K562 (cell line): ENCODE data around the gene STAM2. TPM values are rescaled to one million over a fixed set of nuclear protein-coding genes. Genes with fewer than 3 reads are reported as not detected.

Experiments
- ATAC-seq: fragments of 200-7000 bp; cut with Tn5 transposase; 3 replicates; pipeline ENCODE4 v1.9.1; 2020; ENCODE audit warnings: moderate library complexity
- BruUV-seq: library from RNA; stranded (reverse); fragments of 400-500 nt; replicated peaks from 2 replicates; lab custom pipeline; 2021; lab: Mats Ljungman, UMichigan
- CTCF ChIA-PET: fragments of 300-600 bp; formaldehyde crosslinking; extraction: SDS; loops from one replicate; lab custom pipeline; 2021; ENCODE audit warnings: low intra/inter-chr PET ratio; lab: Yijun Ruan, JAX
- POLR2A ChIA-PET: fragments of 300-600, 350-650 bp; sonication (Branson Sonifier 250); formaldehyde crosslinking; extraction: SDS; loops from one replicate; lab custom pipeline; 2021; ENCODE audit warnings: antibody characterized with exemption, inconsistent platforms; lab: Yijun Ruan, JAX
- DNase-seq, 4 experiments: peaks; one replicate each; pipeline versions ENCODE4 v3.0.0 to v3.0.0-alpha.2; 2011 to 2018; ENCODE audit warnings: low spot score in 3 of 4, mixed read lengths in 3 of 4; ENCODE audit errors: extremely low read depth in 1 of 4
- FAIRE-seq: peaks from 2 replicates; lab custom pipeline; 2011; peaks lifted over from hg19 to GRCh38; lab: Jason Lieb, UNC
- H2AFZ ChIP-seq: 2 replicates; pipeline ENCODE4 v1.6.0; 2011; ENCODE audit warnings: low read depth, low read length, control low read depth, inconsistent platforms
- H3K27ac ChIP-seq: fragments of 200-600 bp; 3 replicates; pipeline ENCODE4 v1.8.0; 2011; ENCODE audit warnings: low read depth, mild to moderate bottlenecking, control low read depth, inconsistent platforms, low read length, moderate library complexity, mixed read lengths; ENCODE audit errors: extremely low read depth
- H3K27me3 ChIP-seq, 2 experiments: fragments of 300-600 bp in 1 of 2; 2 replicates in 1 of 2; 3 replicates in 1 of 2; pipeline versions ENCODE4 v1.6.0 to v1.8.0; 2011; ENCODE audit warnings: inconsistent platforms in 2 of 2, low read length in 2 of 2, mild to moderate bottlenecking in 1 of 2, mixed read lengths in 1 of 2, moderate library complexity in 1 of 2; ENCODE audit not compliant: control insufficient read depth in 2 of 2, insufficient read depth in 2 of 2
- H3K36me3 ChIP-seq: fragments of 300-600 bp; 3 replicates; pipeline ENCODE4 v1.8.0; 2011; ENCODE audit warnings: mild to moderate bottlenecking, low read length, inconsistent platforms; ENCODE audit not compliant: control insufficient read depth, insufficient read depth
- H3K4me1 ChIP-seq, 2 experiments: fragments of 200-600 bp in 1 of 2; replicated peaks in 1 of 2; 2 replicates in 1 of 2; 3 replicates in 1 of 2; pipeline versions ENCODE4 v1.5.1 to v1.8.0; 2011; ENCODE audit warnings: inconsistent platforms in 2 of 2, low read length in 2 of 2, mild to moderate bottlenecking in 1 of 2, mixed read lengths in 1 of 2, moderate library complexity in 1 of 2; ENCODE audit not compliant: control insufficient read depth in 2 of 2, insufficient read depth in 2 of 2
- H3K4me2 ChIP-seq: 2 replicates; pipeline ENCODE4 v1.6.1; 2011; ENCODE audit warnings: low read length, control low read depth, inconsistent platforms, mixed read lengths; ENCODE audit not compliant: insufficient read depth
- H3K4me3 ChIP-seq: fragments of 200-600 bp; sonication (generic), shearing (Covaris generic); 2 replicates; pipeline ENCODE4 v1.5.1; 2016; ENCODE audit warnings: control low read depth, inconsistent platforms
- H3K79me2 ChIP-seq: fragments of 200-600 bp; 3 replicates; pipeline ENCODE4 v1.8.0; 2011; ENCODE audit warnings: low read length, inconsistent platforms; ENCODE audit not compliant: control insufficient read depth, insufficient read depth
- H3K9ac ChIP-seq, 2 experiments: 2 replicates each; pipeline versions ENCODE4 v1.6.0 to v1.6.1; 2011; ENCODE audit warnings: low read depth in 2 of 2, low read length in 2 of 2, control low read depth in 1 of 2, inconsistent platforms in 1 of 2, mild to moderate bottlenecking in 1 of 2, mixed read lengths in 1 of 2; ENCODE audit not compliant: insufficient read depth in 1 of 2
- H3K9me1 ChIP-seq: one replicate; pipeline ENCODE4 v1.6.0; 2011; ENCODE audit warnings: inconsistent platforms, mild to moderate bottlenecking, low read length, moderate library complexity; ENCODE audit not compliant: control insufficient read depth, insufficient read depth
- H3K9me3 ChIP-seq: replicated peaks from 2 replicates; pipeline ENCODE4 v1.5.1; 2011; ENCODE audit warnings: low read depth, low read length, inconsistent platforms; ENCODE audit not compliant: control insufficient read depth, insufficient read depth
- H4K20me1 ChIP-seq: replicated peaks from 2 replicates; pipeline ENCODE4 v1.6.1; 2011; ENCODE audit warnings: low read length, inconsistent platforms, mixed read lengths; ENCODE audit not compliant: control insufficient read depth, insufficient read depth
- CREB3L1 ChIP-seq: fragments of 450-650 bp; IDR thresholded peaks from 2 replicates; pipeline ENCODE4 v1.6.1; 2014; ENCODE audit warnings: low read depth, mild to moderate bottlenecking, moderate library complexity, borderline replicate concordance
- CTBP1 ChIP-seq: fragments of 450-650 bp; IDR thresholded peaks from 2 replicates; pipeline ENCODE4 v1.6.1; 2016; ENCODE audit warnings: borderline replicate concordance
- ELK3 ChIP-seq: fragments of 450-650 bp; formaldehyde crosslinking; IDR thresholded peaks from 2 replicates; pipeline ENCODE4 v1.4.0; 2020; ENCODE audit warnings: mild to moderate bottlenecking
- NCOA4 ChIP-seq: fragments of 450-650 bp; IDR thresholded peaks from 2 replicates; pipeline ENCODE4 v1.6.1; 2018; ENCODE audit warnings: mild to moderate bottlenecking; ENCODE audit not compliant: partially characterized antibody
- RUNX1 ChIP-seq: sonication (generic); IDR thresholded peaks from 2 replicates; pipeline ENCODE4 v1.6.1; 2016; ENCODE audit warnings: antibody characterized with exemption, low read depth
- SMAD1 ChIP-seq: fragments of 150-350 bp; IDR thresholded peaks from 2 replicates; pipeline ENCODE4 v1.6.1; 2014; ENCODE audit warnings: low read length, low read depth; ENCODE audit not compliant: partially characterized antibody
- SMC3 ChIP-seq: conservative IDR thresholded peaks from 2 replicates; pipeline ENCODE4 v1.6.1; 2011; ENCODE audit warnings: low read depth, low read length, improper control_type of control experiment; ENCODE audit not compliant: insufficient read depth
- TSHZ1 ChIP-seq: fragments of 250-450 bp; sonication (Bioruptor Pico); IDR thresholded peaks from 2 replicates; pipeline ENCODE4 v1.4.0; 2020; ENCODE audit warnings: mild to moderate bottlenecking, moderate library complexity
- ZNF561 ChIP-seq: fragments of 450-650 bp; formaldehyde crosslinking; conservative IDR thresholded peaks from 2 replicates; pipeline ENCODE4 v1.4.0; 2020; ENCODE audit warnings: mild to moderate bottlenecking, moderate library complexity
- ZNF696 ChIP-seq: fragments of 250-450 bp; sonication (Bioruptor Pico); conservative IDR thresholded peaks from 2 replicates; pipeline ENCODE4 v1.4.0; 2020; ENCODE audit warnings: mild to moderate bottlenecking, moderate library complexity
- WGBS: fragments of 100-300 bp; shearing (Covaris generic); methylation state at CpG from one replicate; pipeline ENCODE4 v1.1.6; 2016; ENCODE audit warnings: low coverage, mixed read lengths; ENCODE audit not compliant: insufficient coverage; ENCODE audit errors: missing lambda C conversion rate; 5-methylcytosine and 5-hydroxymethylcytosine counted together
- in situ Hi-C: fragments of 300-500 bp; cut with MboI; formaldehyde crosslinking; loops from 4 replicates; pipeline ENCODE4 v1.15.0; 2018; ENCODE audit warnings: inconsistent platforms, mixed read lengths
- intact Hi-C: fragments of 100-400 bp; cut with micrococcal nuclease; formaldehyde crosslinking; loops from 2 replicates; pipeline ENCODE4 v1.14.2; 2022
- polyA plus RNA-seq, 8 experiments: library from polyadenylated mRNA; depleted of rRNA in 4 of 8; stranded (reverse) in 5 of 8; unstranded in 3 of 8; fragments of >200 nt; fragmentation: Nextera tagmentation in 2 of 8; fragmentation: Illumina TruSeq in 1 of 8; extraction: Ambion mirVana in 2 of 8; extraction: Trizol in 1 of 8; gene quantifications; 2 replicates each; pipeline versions ENCODE4 v1.2.1 to v1.2.3, GENCODE V29; 2011 to 2014; ENCODE audit warnings: inconsistent platforms in 1 of 8, missing spikeins in 1 of 8
- total RNA-seq, 7 experiments: library from RNA; depleted of rRNA in 6 of 7; stranded (reverse); fragments of >200 nt in 6 of 7; fragmentation: Illumina TruSeq in 2 of 7; extraction: Trizol in 2 of 7; gene quantifications; 2 replicates each; pipeline versions ENCODE4 v1.2.1 to v1.2.3, GENCODE V29; 2011 to 2021; ENCODE audit warnings: low replicate concordance in 1 of 7
- TF ChIP-seq, protein P1 (sequence below): fragments of 250-450 bp; sonication (Bioruptor Pico); IDR thresholded peaks from 2 replicates; pipeline ENCODE4 v1.5.1; 2021; ENCODE audit warnings: mild to moderate bottlenecking
- TF ChIP-seq, protein P2 (sequence below): fragments of 200-400 bp; formaldehyde crosslinking; IDR thresholded peaks from 2 replicates; pipeline ENCODE4 v1.6.1; 2017; ENCODE audit warnings: mild to moderate bottlenecking, low read depth, low read length, moderate library complexity

STAM2 gene
- total and polyA plus RNA-seq, 9 of the 15 experiments (the other 6 are each of a cell fraction or from before 2014, with no cell fraction given) = 4.5 to 13.9 (median 8.7) TPM

DNA sequence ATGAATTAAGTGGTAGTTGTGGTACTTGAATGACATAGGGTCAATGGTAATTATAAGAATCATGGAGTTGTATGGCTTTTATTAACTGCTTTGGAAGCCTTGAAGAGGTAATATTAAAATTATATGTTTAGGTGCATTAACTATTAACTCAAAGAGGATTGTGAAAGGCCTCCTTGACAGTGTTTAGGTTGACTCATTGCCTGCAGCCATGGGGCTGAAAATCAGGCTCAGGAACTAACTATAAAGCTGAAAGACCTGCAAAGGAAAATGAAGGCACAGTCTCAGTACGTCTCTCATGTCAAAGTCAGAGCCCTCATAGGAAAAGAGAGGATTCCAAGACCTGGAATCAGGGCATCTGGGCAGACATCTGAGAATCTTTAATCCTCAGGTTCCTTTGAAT is 107.7 kb downstream of the STAM2 start:
- no peaks in the 10 kb centered on the region for H3K79me2 ChIP-seq
- no TSS peak for BruUV-seq
- ATAC-seq = no peak
- intact Hi-C loops = no loop called here
- ChIA-PET POLR2A (no interaction called here), CTCF (no interaction called here)
- no peak overlapping the region for H3K4me3 ChIP-seq
- peaks cover 3 to 5% of the 10 kb centered on the region in 2 experiments; a peak in 2 of 5 replicates for H3K27me3 ChIP-seq
- H4K20me1 ChIP-seq = no peaks in the 10 kb centered on the region
- no peak overlapping the region for H2AFZ ChIP-seq
- 0% methylated on average over 1 of the region's 1 CpG for WGBS
- no peaks in the 10 kb centered on the region for H3K9me3 ChIP-seq
- no peaks in the 10 kb centered on the region for H3K9me1 ChIP-seq
- DNase-seq = no peak
- FAIRE-seq = no peak
- H3K4me1 ChIP-seq = no peaks in the 10 kb centered on the region
- no peak overlapping the region for H3K27ac ChIP-seq
- no peak overlapping the region for H3K4me2 ChIP-seq
- in situ Hi-C loops = loop anchor here (25.0 kb wide), 1 partner anchor 1444 kb away; no protein-coding TSS in a partner anchor
- no peak overlapping the region for H3K9ac ChIP-seq
- H3K36me3 ChIP-seq = no peaks in the 10 kb centered on the region
- TF ChIP-seq SMAD1 = no peak
- TF ChIP-seq NCOA4 = no peak
- TF ChIP-seq CREB3L1 = no peak
- TF ChIP-seq TSHZ1 = no peak
- no peak for TF ChIP-seq ZNF696 (CRISPR knock-in tag)
- TF ChIP-seq, protein P1, sequence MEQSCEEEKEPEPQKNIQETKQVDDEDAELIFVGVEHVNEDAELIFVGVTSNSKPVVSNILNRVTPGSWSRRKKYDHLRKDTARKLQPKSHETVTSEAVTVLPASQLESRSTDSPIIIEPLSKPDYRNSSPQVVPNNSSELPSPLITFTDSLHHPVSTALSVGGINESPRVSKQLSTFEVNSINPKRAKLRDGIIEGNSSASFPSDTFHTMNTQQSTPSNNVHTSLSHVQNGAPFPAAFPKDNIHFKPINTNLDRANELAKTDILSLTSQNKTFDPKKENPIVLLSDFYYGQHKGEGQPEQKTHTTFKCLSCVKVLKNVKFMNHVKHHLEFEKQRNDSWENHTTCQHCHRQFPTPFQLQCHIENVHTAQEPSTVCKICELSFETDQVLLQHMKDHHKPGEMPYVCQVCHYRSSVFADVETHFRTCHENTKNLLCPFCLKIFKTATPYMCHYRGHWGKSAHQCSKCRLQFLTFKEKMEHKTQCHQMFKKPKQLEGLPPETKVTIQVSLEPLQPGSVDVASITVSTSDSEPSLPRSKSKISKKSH (CRISPR knock-in tag) = no peak
- TF ChIP-seq, protein P2, sequence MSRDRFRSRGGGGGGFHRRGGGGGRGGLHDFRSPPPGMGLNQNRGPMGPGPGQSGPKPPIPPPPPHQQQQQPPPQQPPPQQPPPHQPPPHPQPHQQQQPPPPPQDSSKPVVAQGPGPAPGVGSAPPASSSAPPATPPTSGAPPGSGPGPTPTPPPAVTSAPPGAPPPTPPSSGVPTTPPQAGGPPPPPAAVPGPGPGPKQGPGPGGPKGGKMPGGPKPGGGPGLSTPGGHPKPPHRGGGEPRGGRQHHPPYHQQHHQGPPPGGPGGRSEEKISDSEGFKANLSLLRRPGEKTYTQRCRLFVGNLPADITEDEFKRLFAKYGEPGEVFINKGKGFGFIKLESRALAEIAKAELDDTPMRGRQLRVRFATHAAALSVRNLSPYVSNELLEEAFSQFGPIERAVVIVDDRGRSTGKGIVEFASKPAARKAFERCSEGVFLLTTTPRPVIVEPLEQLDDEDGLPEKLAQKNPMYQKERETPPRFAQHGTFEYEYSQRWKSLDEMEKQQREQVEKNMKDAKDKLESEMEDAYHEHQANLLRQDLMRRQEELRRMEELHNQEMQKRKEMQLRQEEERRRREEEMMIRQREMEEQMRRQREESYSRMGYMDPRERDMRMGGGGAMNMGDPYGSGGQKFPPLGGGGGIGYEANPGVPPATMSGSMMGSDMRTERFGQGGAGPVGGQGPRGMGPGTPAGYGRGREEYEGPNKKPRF = no peak
- TF ChIP-seq ZNF561 (CRISPR knock-in tag) = no peak
- TF ChIP-seq SMC3 = no peak
- no peak for TF ChIP-seq RUNX1
- no peak for TF ChIP-seq ELK3
- TF ChIP-seq CTBP1 = no peak
